HG03196 (cell line): ENCODE data around the gene NRDE2.

Experiments used
- ATAC-seq: cut with Tn5 transposase; IDR thresholded peaks from one replicate; pipeline ENCODE4 v1.9.1; 2021; ENCODE audit not compliant: unreplicated experiment

Gene NRDE2

DNA sequence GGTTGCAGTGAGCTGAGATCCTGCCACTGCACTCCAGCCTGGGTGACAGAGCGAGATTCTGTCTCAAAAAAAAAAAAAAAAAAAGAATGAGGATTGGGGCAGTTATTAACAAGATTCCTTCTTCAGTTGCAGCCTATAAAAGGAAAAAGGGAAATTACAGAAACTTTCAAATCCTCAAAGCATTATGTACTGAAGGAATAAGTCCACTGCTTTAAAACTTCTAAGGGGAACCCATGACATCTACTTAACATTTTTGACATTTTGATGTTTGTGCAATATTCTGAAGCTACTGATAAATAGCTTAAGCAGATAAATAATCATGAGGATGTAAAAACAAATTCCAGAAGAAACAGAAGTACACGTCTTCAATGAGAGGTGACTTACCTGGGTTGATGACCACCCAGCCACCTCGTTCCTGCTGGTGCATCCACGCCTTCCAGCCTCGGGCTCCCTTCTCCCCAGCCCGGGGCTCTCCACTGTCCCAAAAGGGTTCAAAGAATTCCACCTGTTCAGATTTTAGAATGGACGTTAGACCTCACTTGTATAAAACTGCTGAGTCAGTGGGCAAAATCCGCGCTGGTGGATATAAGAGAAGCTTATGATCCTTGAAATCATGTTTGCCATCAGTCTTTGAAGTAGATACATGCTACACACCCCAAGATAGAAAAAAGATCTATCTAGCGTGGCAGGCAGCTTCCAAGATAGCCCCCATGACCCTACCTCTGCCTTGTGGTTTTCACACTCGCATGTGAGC, 33.7 kb downstream of the NRDE2 start:
- ATAC-seq: no peak

DNA sequence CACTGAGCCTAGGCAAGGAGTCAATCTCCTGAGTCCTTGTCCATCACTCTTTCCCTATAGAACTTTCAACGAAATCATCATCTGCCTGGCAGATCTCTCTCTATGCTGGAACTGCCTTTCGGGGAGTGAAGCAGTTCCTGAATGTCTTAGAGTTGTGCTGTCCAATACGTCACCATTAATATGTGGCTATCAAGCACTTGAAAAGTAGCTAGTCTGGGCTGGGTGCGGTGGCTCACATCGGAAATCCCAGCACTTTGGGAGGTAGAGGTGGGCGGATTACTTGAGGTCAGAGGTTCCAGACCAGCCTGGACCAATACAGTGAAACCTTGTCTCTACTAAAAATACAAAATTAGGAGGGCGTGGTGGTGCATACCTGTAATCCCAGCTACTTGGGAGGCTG, 35.1 kb downstream of the NRDE2 start:
- no peak for ATAC-seq

DNA sequence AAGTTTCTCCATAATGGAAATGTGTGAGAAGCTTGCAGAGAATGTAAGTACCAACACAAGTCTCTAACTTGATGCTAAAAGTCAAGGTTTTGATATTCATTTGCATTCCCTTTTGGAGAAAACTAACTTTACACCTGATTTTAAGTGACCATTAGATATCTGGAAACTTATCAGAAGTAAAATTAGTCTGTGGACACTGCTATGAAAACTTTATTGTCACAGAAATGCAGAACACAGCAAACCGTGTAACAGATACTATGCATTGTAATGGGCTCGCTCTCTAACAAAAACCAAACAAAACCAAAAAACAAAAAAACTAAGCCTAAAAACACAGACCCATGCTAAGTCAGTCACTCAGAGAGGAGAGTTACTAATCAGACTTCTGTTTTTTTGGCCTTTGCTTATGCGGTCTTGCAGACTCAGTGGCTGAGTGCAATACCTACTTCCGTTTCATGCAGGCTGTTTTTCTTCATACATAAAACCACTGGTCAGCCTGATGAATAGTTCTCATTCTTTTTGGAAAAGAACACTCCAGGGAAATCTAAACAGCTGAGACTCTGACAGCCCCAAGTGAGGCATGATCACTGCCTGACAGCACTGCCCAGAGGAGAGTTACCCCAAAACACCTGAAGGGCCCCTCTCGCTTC, 35.7 kb downstream of the NRDE2 start:
- no peak for ATAC-seq

- no peak for ATAC-seq
These were observed 36.9 kb downstream of the NRDE2 start for GRCh38 chr14:90294872-90295271.

DNA sequence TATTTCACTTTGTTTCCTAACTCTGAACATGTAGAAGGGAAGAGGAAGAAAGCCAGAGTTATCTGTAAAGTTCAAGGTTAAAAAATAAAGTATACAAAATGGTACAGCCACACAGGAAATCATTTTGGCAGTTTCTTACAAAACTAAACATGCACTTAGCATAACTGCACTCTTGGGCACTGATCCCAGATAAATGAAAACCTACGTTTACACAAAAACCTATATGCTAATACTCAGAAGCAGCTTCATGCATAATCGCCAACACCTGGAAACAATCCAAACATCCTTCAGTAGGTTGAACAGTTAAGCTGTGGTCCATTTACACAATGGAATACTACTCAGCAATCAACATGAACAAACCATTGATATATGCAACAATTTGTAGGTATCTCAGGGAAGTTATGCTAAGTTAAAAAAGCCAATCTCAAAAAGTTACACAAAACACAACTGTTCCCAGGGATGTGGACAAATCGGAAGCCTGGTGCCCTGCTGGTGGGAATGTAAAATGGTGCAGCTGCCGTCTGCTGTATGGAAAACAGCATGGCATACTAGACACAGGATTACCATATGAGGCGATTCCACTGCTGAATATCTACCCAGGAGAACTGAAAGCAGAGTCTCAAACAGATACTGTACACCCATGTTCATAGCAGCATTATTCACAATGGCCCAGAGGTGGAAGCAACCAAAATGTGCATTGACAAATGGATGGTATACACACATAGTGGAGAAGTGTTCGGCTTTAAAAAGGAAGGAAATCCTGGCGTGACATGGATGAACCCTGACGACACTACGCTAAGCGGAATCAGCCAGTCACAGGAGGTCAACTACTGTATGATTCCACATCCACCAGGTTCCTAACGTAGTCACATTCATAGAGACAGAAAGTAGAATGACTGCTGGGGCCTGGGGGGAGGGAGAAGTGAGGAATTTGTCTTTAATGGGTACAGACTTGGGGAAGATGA, 37.7 kb downstream of the NRDE2 start:
- ATAC-seq: no peak

GRCh38 chr14:90291699-90292098, 40.0 kb downstream of the NRDE2 start:
- no peak for ATAC-seq

- ATAC-seq: no peak
These were observed 41.3 kb downstream of the NRDE2 start for GRCh38 chr14:90290337-90291011.

- ATAC-seq: peak; percentile 78
These were observed 42.9 kb downstream of the NRDE2 start for GRCh38 chr14:90288651-90289355.

DNA sequence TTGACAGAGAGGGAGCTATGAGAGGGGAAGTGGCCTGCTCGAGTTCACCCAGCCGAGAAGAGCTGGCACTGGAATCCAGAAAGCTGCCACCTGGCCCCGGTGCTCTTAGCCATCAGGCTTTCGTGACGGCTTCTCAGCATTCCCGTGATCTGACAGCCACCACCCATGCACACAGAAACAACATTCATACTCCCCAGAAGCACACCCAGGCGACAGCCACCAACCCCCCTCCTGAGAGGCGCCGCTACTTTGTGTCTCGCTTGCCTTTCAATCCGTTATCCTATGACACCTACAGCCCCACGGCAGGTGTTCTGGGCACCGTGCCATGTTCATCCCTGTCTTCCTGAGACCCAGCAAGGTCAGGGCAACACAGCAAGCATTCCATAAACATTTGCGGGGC, 44.0 kb downstream of the NRDE2 start:
- no peak for ATAC-seq

DNA sequence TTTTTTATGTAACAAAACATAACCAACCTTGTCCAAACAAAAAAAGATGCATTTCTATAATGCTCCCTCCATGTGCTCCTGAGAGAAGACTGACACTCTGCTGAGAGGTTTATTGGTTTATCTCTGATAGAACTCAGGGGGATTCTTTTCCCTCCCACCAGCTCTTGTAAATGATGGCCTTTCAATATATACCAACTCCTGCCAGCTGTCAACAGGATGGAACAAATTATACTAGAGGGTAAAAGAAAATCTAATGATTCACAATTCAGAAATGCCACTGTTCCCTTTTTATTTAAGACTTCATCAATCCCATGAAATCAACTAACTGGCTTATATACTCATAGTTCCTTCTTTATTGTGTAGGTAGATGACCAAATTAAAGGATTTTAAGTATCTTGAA, 50.0 kb downstream of the NRDE2 start:
- ATAC-seq: no peak

DNA sequence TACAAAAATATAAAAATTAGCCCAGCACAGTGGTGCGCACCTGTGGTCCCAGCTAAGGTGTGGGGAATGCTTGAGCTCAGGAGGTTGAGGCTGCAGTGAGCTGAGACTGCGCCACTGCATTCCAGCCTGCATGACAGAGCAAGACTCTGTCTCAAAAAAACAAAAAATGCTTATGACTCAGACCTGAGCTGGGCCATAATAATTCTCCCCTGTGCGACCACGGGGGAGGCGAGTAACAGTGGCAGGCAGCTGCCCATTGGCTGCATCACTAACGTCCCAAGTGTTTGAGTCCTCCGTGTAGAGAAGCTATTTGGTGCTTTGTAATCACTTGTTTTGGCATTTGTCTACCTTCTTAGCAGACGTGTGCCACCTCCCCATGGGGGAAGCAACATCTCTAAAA, 50.5 kb downstream of the NRDE2 start:
- no peak for ATAC-seq

GRCh38 chr14:90280096-90280495, 51.6 kb downstream of the NRDE2 start:
- ATAC-seq: no peak

DNA sequence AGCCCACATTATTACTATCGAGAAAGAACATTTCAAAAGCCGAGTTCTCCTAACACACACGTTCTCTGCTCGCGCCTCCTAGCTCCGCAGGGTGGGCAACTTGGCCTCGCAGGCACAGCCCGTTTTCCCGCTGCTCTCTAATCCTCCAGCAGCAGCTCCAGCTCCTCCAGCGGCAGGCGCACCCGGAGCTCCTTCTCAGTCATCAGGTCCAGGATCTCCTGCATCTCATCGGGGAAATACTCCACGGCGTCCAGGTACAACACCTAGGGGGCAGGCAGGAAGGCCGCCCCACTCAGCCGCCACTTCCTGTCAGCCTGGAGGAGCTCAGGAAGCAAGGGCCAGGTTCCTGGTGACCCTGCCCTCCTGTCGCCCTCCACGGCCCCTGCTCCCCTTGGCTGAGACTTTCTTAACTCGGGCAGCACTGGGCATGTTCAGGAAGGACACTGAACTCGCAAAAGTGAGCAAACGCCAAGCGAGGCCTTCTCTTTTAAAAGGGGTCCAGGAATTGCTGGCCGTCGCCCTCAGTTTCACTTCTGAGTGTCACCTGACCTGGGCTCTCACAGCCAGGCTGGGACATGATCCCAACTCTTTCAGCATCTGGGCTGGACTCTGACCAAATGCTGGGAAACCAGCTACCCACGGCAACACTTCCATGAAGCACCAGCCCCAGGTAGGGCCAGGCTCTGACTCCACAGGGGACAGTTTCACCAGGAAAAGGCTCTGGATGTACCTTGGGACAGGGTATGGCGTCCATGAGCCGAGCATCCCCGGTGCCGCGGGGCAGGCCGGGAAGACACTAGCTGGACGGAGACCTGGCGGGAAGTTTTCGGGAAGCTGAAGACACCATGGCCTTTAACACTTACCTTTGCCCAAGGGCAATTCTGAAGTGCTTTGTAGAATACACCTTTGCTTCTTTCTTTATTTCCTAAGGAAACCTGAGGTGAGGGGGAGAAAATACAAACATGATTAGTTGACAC, 53.3 kb downstream of the NRDE2 start:
- ATAC-seq: no peak

GRCh38 chr14:90277581-90278198, 54.1 kb downstream of the NRDE2 start:
- ATAC-seq: no peak

- ATAC-seq: no peak
These were observed 54.9 kb downstream of the NRDE2 start for GRCh38 chr14:90276646-90277367.

GRCh38 chr14:90275820-90276219, 55.9 kb downstream of the NRDE2 start:
- ATAC-seq: no peak

DNA sequence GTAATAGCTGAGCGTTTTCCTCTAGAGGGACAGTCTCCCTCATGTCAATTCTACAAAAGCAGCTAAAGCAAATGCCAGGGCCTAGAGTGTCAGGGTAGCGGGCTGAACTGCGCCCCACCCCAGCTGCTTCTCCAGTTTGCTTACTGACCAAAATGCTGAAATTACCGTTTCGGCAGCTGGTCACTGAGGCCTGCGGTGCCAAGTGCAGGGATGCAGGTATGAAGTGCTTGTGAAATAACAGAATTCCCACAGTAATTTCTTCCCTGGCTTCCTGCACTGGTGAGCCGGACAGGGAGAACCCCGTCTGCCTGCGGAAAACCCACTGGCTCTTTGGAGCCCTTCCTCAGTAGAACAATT, 56.3 kb downstream of the NRDE2 start:
- no peak for ATAC-seq

DNA sequence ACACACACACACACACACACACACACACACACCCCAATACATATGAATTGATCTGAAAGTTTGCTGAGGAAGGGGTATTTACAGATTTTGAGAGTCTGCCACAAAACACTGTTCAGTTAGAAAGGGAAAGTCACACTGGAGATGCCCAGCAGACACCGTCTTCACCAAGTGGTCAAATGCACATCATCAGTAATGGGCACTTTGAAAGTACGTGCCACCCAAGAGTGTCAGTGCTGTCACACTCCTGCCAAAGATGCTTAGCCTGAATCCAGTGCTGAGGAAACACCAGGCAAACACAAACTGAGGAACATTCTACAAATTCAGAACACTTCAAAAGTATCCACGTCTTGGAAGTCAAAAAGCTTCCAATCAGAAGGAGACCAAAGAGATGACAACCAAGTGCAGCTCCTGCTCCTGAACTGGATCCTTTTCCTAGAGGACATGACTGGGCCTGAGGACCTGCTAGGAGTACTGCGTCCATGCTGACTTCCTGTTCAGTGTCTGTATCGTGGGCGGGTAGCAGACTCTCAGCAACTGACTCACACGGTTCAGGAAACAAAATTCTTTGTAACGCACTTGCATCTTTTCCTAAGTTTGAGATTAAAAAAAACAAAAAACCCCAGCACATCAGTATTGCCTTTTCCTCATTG, 56.8 kb downstream of the NRDE2 start:
- no peak for ATAC-seq
